A673 (cell line): ENCODE results near the gene FBLN2.

Experiments used
- EZH2 ChIP-seq: fragments of 200-600 bp; sonication (generic); IDR thresholded peaks from 2 replicates; pipeline ENCODE4 v1.6.1; 2017; ENCODE audit warnings: borderline replicate concordance, low read depth, mild to moderate bottlenecking, mixed read lengths, antibody characterized with exemption, low read length; ENCODE audit not compliant: poor library complexity, severe bottlenecking
- TF ChIP-seq, protein P1 (sequence below): fragments of 300-800, 200-600 bp; sonication (generic); conservative IDR thresholded peaks from 2 replicates; pipeline ENCODE4 v1.5.1; 2017; ENCODE audit warnings: low read depth, mild to moderate bottlenecking, antibody characterized with exemption, low read length, moderate library complexity, mixed read lengths

DNA sequence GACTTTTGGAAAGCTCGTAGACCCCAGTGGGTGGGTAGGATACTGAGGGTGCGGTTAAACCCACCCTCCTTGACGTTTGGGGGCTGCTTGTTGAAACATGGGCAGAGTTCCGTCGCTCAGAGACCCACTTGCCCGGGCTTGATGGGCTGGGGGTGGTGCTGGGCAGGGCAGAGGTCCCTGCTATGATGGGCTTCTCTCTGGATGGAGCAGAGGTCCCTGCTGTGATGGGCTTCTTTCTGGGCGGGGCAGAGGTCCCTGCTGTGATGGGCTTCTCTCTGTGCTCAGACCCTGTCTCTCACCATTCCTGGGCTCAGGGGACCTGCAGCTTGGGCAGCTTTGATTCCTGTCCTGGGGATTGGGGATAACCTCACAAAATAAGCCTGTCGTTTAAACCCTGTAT is 45.2 kb downstream of the FBLN2 start:
- no peak for TF ChIP-seq EZH2
- TF ChIP-seq, protein P1, sequence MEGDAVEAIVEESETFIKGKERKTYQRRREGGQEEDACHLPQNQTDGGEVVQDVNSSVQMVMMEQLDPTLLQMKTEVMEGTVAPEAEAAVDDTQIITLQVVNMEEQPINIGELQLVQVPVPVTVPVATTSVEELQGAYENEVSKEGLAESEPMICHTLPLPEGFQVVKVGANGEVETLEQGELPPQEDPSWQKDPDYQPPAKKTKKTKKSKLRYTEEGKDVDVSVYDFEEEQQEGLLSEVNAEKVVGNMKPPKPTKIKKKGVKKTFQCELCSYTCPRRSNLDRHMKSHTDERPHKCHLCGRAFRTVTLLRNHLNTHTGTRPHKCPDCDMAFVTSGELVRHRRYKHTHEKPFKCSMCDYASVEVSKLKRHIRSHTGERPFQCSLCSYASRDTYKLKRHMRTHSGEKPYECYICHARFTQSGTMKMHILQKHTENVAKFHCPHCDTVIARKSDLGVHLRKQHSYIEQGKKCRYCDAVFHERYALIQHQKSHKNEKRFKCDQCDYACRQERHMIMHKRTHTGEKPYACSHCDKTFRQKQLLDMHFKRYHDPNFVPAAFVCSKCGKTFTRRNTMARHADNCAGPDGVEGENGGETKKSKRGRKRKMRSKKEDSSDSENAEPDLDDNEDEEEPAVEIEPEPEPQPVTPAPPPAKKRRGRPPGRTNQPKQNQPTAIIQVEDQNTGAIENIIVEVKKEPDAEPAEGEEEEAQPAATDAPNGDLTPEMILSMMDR, result no peak
